ENCODE data around the gene NHEJ1.

The NHEJ1 gene

DNA sequence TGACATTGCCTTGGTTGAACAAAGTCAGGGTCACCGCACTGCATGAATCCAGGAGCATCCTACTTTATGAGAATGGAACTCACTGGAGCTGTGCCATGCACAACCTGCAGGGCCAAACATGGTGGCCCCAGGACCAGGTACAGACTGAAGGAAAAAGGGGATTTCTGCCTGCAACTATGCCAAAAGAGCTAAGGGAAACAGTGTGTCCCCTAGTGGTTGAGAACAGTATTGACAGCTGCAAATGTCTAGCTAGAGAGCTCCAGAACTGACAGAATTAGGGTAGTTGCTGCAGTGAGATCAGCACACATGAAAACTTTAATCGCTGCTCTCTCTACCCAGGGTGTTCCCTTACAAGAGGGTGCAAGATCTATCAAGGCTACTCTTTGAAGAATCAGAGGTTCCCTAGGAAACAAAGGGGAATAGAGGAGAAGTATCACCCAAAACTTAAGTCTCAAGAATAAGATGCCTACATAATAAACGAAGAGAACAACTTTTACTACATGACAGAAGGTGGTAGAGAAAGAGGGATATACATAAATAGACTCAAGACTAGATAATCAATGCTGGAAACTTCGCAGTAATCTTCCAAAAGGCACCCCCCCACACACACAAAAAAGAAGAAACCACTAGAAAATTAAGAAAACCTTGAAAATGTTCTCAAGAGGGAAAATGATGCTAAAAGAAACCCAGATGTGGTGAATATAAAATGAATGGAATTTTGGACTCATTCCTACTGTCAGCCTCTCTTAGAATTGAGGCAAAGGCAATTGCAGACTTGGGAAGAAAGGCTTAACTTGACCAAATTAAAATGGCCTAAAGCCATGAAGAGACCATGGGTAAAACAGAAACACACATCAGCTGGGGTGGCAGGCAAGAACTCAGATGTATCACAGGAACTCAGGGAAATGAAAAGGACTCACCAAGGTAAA lies 56.2 kb downstream of the NHEJ1 start:
- DNase-seq (ENCODE audit: low read depth, low spot score) = no peak
- Histone ChIP-seq H3K27ac (no peak overlapping the region), H3K4me3 (no peak overlapping the region), H3K9me3 (ENCODE audit: low read depth, low read length) (no peaks in the 10 kb centered on the region), H3K9ac (ENCODE audit: insufficient read length) (no peak overlapping the region), H3K36me3 (ENCODE audit: insufficient read depth, low read length) (no peaks in the 10 kb centered on the region)
- TF ChIP-seq FOXP2 (optimal IDR thresholded peaks at IDR 0.05; ENCODE audit: control extremely low read depth, extremely low read length, insufficient read depth) (no peak), POLR2AphosphoS5 (IDR thresholded peaks at IDR 0.05; ENCODE audit: borderline replicate concordance, low read depth, low read length) (no peak), EZH2 (IDR thresholded peaks at IDR 0.05) (no peak)

DNA sequence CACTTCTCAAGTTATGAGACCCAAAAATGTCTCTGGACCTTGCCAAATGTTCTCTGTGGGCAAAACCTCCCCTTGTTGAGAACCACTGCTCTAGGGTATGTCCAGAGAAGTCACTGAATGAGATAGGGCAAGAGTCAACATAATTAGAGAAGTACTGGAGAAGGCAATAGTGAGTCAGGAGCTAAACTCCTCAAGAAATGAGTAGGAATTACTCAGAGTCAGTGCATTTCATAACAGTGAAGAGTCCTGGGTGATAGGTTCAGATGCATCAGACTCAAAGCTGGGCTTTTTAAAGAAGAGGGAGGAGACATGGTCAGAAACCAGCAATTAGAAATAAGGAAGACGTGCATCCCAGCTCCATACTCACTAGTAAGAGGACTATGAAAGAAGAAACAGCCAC lies 61.3 kb downstream of the NHEJ1 start:
- TF ChIP-seq FOXP2 (optimal IDR thresholded peaks at IDR 0.05; ENCODE audit: control extremely low read depth, extremely low read length, insufficient read depth) (no peak), POLR2AphosphoS5 (IDR thresholded peaks at IDR 0.05; ENCODE audit: borderline replicate concordance, low read depth, low read length) (no peak), EZH2 (IDR thresholded peaks at IDR 0.05) (no peak)
- no peak overlapping the region for H3K4me3 ChIP-seq
- H3K9me3 ChIP-seq (ENCODE audit: low read depth, low read length) = no peaks in the 10 kb centered on the region
- DNase-seq (ENCODE audit: low read depth, low spot score) = no peak
- no peak overlapping the region for H3K9ac ChIP-seq (ENCODE audit: insufficient read length)
- no peaks in the 10 kb centered on the region for H3K36me3 ChIP-seq (ENCODE audit: insufficient read depth, low read length)
- no peak overlapping the region for H3K27ac ChIP-seq

DNA sequence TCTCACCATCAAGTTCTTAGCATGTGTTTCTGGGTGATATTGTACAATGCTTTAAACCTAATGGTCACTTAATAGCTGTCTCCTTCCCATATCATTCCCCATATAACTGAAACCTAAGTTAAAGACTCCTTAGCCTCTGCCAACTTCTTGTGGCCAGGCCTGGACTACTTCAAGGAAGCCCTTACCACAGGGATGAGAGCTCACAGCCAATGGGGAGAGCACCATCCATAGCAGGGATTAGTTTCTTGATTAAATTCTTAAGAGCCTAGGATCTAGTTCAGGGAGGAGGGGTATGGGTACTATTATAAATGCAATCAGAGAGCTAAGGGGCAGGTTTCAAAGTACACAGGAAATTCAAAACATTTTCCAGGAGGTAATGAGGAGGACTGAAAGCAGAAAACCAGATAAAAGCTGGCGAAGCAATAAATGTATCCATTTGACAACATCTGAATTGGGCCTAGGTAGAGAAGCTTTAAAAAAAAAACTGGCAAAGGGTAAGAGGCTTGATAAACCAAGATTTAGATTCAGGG lies 65.1 kb downstream of the NHEJ1 start:
- no peak for TF ChIP-seq FOXP2 (optimal IDR thresholded peaks at IDR 0.05; ENCODE audit: control extremely low read depth, extremely low read length, insufficient read depth)
- no peak for TF ChIP-seq POLR2AphosphoS5 (IDR thresholded peaks at IDR 0.05; ENCODE audit: borderline replicate concordance, low read depth, low read length)
- H3K36me3 ChIP-seq (ENCODE audit: insufficient read depth, low read length) = no peaks in the 10 kb centered on the region

DNA sequence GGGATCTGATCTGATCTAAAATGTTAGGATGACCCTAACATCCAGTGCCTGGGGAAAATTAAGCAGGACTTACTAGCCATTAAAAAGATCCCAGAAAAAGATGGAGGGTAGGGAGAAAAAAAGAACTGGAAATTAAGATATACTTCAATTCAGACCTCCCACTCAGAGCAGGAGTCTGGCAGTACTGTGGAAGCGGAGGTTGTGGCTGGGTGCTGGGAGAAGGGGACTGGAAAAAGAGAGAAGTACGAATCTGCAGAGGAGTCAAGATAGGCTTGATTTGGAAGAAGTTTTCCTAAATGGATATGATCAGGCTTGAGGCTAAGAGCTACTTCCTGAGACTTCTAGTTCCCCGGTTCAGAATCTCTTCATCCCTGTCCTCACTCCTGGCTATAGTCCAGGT lies 66.4 kb downstream of the NHEJ1 start:
- Histone ChIP-seq H3K9me3 (ENCODE audit: low read depth, low read length) (no peaks in the 10 kb centered on the region), H3K9ac (ENCODE audit: insufficient read length) (no peak overlapping the region), H3K36me3 (ENCODE audit: insufficient read depth, low read length) (no peaks in the 10 kb centered on the region), H3K4me3 (no peak overlapping the region), H3K27ac (no peak overlapping the region)
- no peak for TF ChIP-seq FOXP2 (optimal IDR thresholded peaks at IDR 0.05; ENCODE audit: control extremely low read depth, extremely low read length, insufficient read depth)
- no peak for TF ChIP-seq POLR2AphosphoS5 (IDR thresholded peaks at IDR 0.05; ENCODE audit: borderline replicate concordance, low read depth, low read length)
- TF ChIP-seq EZH2 (IDR thresholded peaks at IDR 0.05) = no peak
- DNase-seq (ENCODE audit: low read depth, low spot score) = no peak

More for the DNA sequence above, 65.1 kb downstream of the NHEJ1 start:
- DNase-seq (ENCODE audit: low read depth, low spot score) = no peak
- no peak overlapping the region for H3K27ac ChIP-seq
- H3K9me3 ChIP-seq (ENCODE audit: low read depth, low read length) = no peaks in the 10 kb centered on the region
- H3K4me3 ChIP-seq = no peak overlapping the region
- H3K9ac ChIP-seq (ENCODE audit: insufficient read length) = no peak overlapping the region

DNA sequence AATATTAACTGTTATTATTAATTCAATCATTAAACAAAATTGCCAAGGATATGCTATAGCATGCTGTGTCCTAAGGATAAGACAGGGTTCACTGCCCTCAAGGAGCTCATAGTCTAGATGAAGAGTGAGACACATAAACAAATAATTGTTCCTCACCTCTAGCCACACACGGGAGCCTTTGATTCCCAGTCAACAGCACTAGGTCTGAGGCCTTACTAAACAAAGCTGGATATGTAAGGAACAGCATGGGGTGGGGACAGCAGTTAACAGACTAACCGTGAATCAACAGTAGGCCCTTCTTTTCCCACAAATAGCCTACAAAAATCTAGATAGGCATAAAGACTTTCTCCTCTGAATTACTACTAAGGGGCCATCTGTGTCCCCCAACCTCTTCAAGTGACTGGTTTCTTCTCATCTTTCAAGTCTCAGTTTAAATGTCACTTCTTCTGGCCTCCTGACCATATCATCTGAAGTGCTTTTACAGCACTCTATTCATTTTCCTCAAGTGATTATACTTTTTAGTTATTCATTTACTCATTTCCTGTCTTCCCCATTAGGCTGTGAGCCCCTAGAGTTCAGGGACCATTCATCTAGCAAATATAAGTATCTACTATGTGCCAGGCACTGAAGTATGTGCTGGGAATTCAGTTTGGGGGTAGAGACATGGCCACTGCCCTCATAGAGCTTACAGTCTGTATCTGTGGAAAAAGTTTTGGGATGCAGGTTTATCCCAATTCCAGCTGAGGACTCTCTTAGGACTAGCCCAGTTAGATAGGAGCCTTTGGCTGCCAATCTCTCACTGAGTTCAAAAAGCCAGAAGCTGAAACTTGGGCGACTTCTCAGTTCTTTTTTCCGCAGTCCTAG lies 69.9 kb downstream of the NHEJ1 start:
- Histone ChIP-seq H3K27ac (no peak overlapping the region), H3K4me3 (no peak overlapping the region), H3K36me3 (ENCODE audit: insufficient read depth, low read length) (no peaks in the 10 kb centered on the region), H3K9me3 (ENCODE audit: low read depth, low read length) (no peaks in the 10 kb centered on the region), H3K9ac (ENCODE audit: insufficient read length) (no peak overlapping the region)
- no peak for TF ChIP-seq EZH2 (IDR thresholded peaks at IDR 0.05)
- DNase-seq (ENCODE audit: low read depth, low spot score) = no peak

DNA sequence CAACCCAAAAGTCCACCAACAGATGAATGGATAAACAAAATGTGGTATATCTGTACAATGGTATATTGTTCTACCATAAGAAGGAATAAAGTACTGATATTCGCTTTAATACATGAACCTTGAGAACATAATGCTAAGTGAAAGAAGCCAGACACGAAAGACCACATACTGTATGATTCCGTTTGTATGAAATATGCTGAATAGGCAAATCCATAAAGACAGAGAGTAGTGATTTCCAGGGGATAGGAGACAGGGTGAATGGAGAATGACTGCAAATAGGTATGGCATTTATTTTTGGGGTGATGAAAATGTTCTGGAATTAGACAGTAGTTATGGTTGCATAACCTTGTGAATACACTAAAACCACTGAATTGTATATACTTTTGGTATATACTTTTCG lies 71.3 kb downstream of the NHEJ1 start:
- Histone ChIP-seq H3K4me3 (no peak overlapping the region), H3K9me3 (ENCODE audit: low read depth, low read length) (no peaks in the 10 kb centered on the region), H3K36me3 (ENCODE audit: insufficient read depth, low read length) (no peaks in the 10 kb centered on the region), H3K9ac (ENCODE audit: insufficient read length) (no peak overlapping the region), H3K27ac (no peak overlapping the region)
- DNase-seq (ENCODE audit: low read depth, low spot score) = no peak
- TF ChIP-seq FOXP2 (optimal IDR thresholded peaks at IDR 0.05; ENCODE audit: control extremely low read depth, extremely low read length, insufficient read depth) (no peak), POLR2AphosphoS5 (IDR thresholded peaks at IDR 0.05; ENCODE audit: borderline replicate concordance, low read depth, low read length) (no peak), EZH2 (IDR thresholded peaks at IDR 0.05) (no peak)

DNA sequence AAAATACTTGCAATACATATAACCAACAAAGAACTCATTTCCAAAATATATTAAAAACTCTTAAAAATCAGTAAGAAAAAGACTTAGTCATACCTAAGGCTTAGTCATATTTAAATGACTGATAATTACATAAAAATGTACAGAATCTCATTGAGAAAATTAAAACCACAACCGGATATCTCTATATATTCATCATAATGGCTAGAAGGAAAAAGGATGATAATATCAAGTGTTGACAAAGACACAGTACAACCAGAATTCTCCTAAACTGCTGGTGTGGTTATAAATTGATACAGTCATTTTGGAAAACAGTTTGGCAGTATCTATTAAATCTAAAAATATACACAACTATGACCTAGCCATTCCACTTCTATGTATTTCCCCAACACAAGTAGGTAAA lies 72.8 kb downstream of the NHEJ1 start:
- DNase-seq (ENCODE audit: low read depth, low spot score) = no peak
- H3K27ac ChIP-seq = no peak overlapping the region
- H3K9ac ChIP-seq (ENCODE audit: insufficient read length) = no peak overlapping the region
- H3K4me3 ChIP-seq = no peak overlapping the region
- no peaks in the 10 kb centered on the region for H3K9me3 ChIP-seq (ENCODE audit: low read depth, low read length)
- TF ChIP-seq POLR2AphosphoS5 (IDR thresholded peaks at IDR 0.05; ENCODE audit: borderline replicate concordance, low read depth, low read length) (no peak), FOXP2 (optimal IDR thresholded peaks at IDR 0.05; ENCODE audit: control extremely low read depth, extremely low read length, insufficient read depth) (no peak), EZH2 (IDR thresholded peaks at IDR 0.05) (no peak)
- H3K36me3 ChIP-seq (ENCODE audit: insufficient read depth, low read length) = no peaks in the 10 kb centered on the region

DNA sequence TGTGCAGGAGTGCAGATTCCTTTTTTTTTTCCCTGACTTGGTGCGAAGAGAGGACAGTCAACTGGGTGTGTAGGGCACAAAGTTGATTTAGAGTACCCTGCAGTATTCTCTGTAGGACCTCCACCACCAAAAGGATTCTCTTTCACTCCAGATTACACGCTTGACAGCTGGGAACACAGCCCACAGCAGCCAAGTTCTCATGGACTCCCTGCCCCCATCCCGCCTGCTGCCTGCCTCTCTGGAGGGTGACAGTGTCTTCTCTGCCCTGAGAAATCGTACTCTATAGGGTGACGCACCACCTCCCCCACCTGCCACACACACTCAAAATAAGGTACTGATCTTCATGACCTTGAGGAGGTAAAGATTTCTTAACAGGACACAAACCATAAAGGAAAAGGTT lies 73.3 kb downstream of the NHEJ1 start:
- Histone ChIP-seq H3K27ac (no peak overlapping the region), H3K9ac (ENCODE audit: insufficient read length) (no peak overlapping the region), H3K4me3 (no peak overlapping the region), H3K9me3 (ENCODE audit: low read depth, low read length) (no peaks in the 10 kb centered on the region), H3K36me3 (ENCODE audit: insufficient read depth, low read length) (no peaks in the 10 kb centered on the region)
- no peak for DNase-seq (ENCODE audit: low read depth, low spot score)
- TF ChIP-seq EZH2 (IDR thresholded peaks at IDR 0.05) (no peak), POLR2AphosphoS5 (IDR thresholded peaks at IDR 0.05; ENCODE audit: borderline replicate concordance, low read depth, low read length) (no peak), FOXP2 (optimal IDR thresholded peaks at IDR 0.05; ENCODE audit: control extremely low read depth, extremely low read length, insufficient read depth) (no peak)

All from SK-N-MC (cell line).